K562 (cell line): ENCODE results near the gene DDX60. TPM values are rescaled to one million over a fixed set of nuclear protein-coding genes. Genes with fewer than 3 reads are reported as not detected.

ENCODE experiments used
- ATAC-seq: fragments of 200-7000 bp; cut with Tn5 transposase; 3 replicates; pipeline ENCODE4 v1.9.1; 2020; ENCODE audit warnings: moderate library complexity
- BruUV-seq: library from RNA; stranded (reverse); fragments of 400-500 nt; replicated peaks from 2 replicates; lab custom pipeline; 2021; lab: Mats Ljungman, UMichigan
- CTCF ChIA-PET: fragments of 300-600 bp; formaldehyde crosslinking; extraction: SDS; loops from one replicate; lab custom pipeline; 2021; ENCODE audit warnings: low intra/inter-chr PET ratio; lab: Yijun Ruan, JAX
- POLR2A ChIA-PET: fragments of 300-600, 350-650 bp; sonication (Branson Sonifier 250); formaldehyde crosslinking; extraction: SDS; loops from one replicate; lab custom pipeline; 2021; ENCODE audit warnings: antibody characterized with exemption, inconsistent platforms; lab: Yijun Ruan, JAX
- DNase-seq, 4 experiments: peaks; one replicate each; pipeline versions ENCODE4 v3.0.0 to v3.0.0-alpha.2; 2011 to 2018; ENCODE audit warnings: low spot score in 3 of 4, mixed read lengths in 3 of 4; ENCODE audit errors: extremely low read depth in 1 of 4
- FAIRE-seq: peaks from 2 replicates; lab custom pipeline; 2011; peaks lifted over from hg19 to GRCh38; lab: Jason Lieb, UNC
- H2AFZ ChIP-seq: 2 replicates; pipeline ENCODE4 v1.6.0; 2011; ENCODE audit warnings: low read depth, low read length, control low read depth, inconsistent platforms
- H3K27ac ChIP-seq: fragments of 200-600 bp; 3 replicates; pipeline ENCODE4 v1.8.0; 2011; ENCODE audit warnings: low read depth, mild to moderate bottlenecking, control low read depth, inconsistent platforms, low read length, moderate library complexity, mixed read lengths; ENCODE audit errors: extremely low read depth
- H3K27me3 ChIP-seq, 2 experiments: fragments of 300-600 bp in 1 of 2; 2 replicates in 1 of 2; 3 replicates in 1 of 2; pipeline versions ENCODE4 v1.6.0 to v1.8.0; 2011; ENCODE audit warnings: inconsistent platforms in 2 of 2, low read length in 2 of 2, mild to moderate bottlenecking in 1 of 2, mixed read lengths in 1 of 2, moderate library complexity in 1 of 2; ENCODE audit not compliant: control insufficient read depth in 2 of 2, insufficient read depth in 2 of 2
- H3K36me3 ChIP-seq: fragments of 300-600 bp; 3 replicates; pipeline ENCODE4 v1.8.0; 2011; ENCODE audit warnings: mild to moderate bottlenecking, low read length, inconsistent platforms; ENCODE audit not compliant: control insufficient read depth, insufficient read depth
- H3K4me1 ChIP-seq, 2 experiments: fragments of 200-600 bp in 1 of 2; replicated peaks in 1 of 2; 2 replicates in 1 of 2; 3 replicates in 1 of 2; pipeline versions ENCODE4 v1.5.1 to v1.8.0; 2011; ENCODE audit warnings: inconsistent platforms in 2 of 2, low read length in 2 of 2, mild to moderate bottlenecking in 1 of 2, mixed read lengths in 1 of 2, moderate library complexity in 1 of 2; ENCODE audit not compliant: control insufficient read depth in 2 of 2, insufficient read depth in 2 of 2
- H3K4me2 ChIP-seq: 2 replicates; pipeline ENCODE4 v1.6.1; 2011; ENCODE audit warnings: low read length, control low read depth, inconsistent platforms, mixed read lengths; ENCODE audit not compliant: insufficient read depth
- H3K4me3 ChIP-seq: fragments of 200-600 bp; sonication (generic), shearing (Covaris generic); 2 replicates; pipeline ENCODE4 v1.5.1; 2016; ENCODE audit warnings: control low read depth, inconsistent platforms
- H3K79me2 ChIP-seq: fragments of 200-600 bp; 3 replicates; pipeline ENCODE4 v1.8.0; 2011; ENCODE audit warnings: low read length, inconsistent platforms; ENCODE audit not compliant: control insufficient read depth, insufficient read depth
- H3K9ac ChIP-seq, 2 experiments: 2 replicates each; pipeline versions ENCODE4 v1.6.0 to v1.6.1; 2011; ENCODE audit warnings: low read depth in 2 of 2, low read length in 2 of 2, control low read depth in 1 of 2, inconsistent platforms in 1 of 2, mild to moderate bottlenecking in 1 of 2, mixed read lengths in 1 of 2; ENCODE audit not compliant: insufficient read depth in 1 of 2
- H3K9me1 ChIP-seq: one replicate; pipeline ENCODE4 v1.6.0; 2011; ENCODE audit warnings: inconsistent platforms, mild to moderate bottlenecking, low read length, moderate library complexity; ENCODE audit not compliant: control insufficient read depth, insufficient read depth
- H3K9me3 ChIP-seq: replicated peaks from 2 replicates; pipeline ENCODE4 v1.5.1; 2011; ENCODE audit warnings: low read depth, low read length, inconsistent platforms; ENCODE audit not compliant: control insufficient read depth, insufficient read depth
- H4K20me1 ChIP-seq: replicated peaks from 2 replicates; pipeline ENCODE4 v1.6.1; 2011; ENCODE audit warnings: low read length, inconsistent platforms, mixed read lengths; ENCODE audit not compliant: control insufficient read depth, insufficient read depth
- ATF6 ChIP-seq: sonication (generic); formaldehyde crosslinking; IDR thresholded peaks from 2 replicates; pipeline ENCODE4 v1.4.0; 2020; ENCODE audit warnings: mild to moderate bottlenecking, missing genetic modification reagents
- CBFA2T2 ChIP-seq: fragments of 450-650 bp; conservative IDR thresholded peaks from 2 replicates; pipeline ENCODE4 v1.6.1; 2017; ENCODE audit warnings: mild to moderate bottlenecking
- CREBBP ChIP-seq: IDR thresholded peaks from one replicate; pipeline ENCODE4 v1.6.1; 2012; ENCODE audit warnings: low read depth, mild to moderate bottlenecking, control low read depth, inconsistent platforms, low read length
- FOXA3 ChIP-seq, 2 experiments: fragments of 450-650 bp in 1 of 2; sonication (generic) in 1 of 2; formaldehyde crosslinking; IDR thresholded peaks in 1 of 2; conservative IDR thresholded peaks in 1 of 2; 2 replicates each; pipeline versions ENCODE4 v1.4.0 to v1.8.0; 2020 to 2022; ENCODE audit warnings: mild to moderate bottlenecking in 2 of 2, missing genetic modification reagents in 1 of 2
- GABPA ChIP-seq: fragments of 200-800 bp; sonication (Bioruptor generic); conservative IDR thresholded peaks from 2 replicates; pipeline ENCODE4 v1.6.1; 2016; ENCODE audit warnings: low read depth, missing genetic modification characterization, missing compliant biosample characterization
- KDM2B ChIP-seq: fragments of 250-450 bp; sonication (Bioruptor Pico); IDR thresholded peaks from 2 replicates; pipeline ENCODE4 v1.8.0; 2021; ENCODE audit warnings: mild to moderate bottlenecking, moderate library complexity
- MXD1 ChIP-seq: fragments of 250-450 bp; sonication (Bioruptor Pico); IDR thresholded peaks from 2 replicates; pipeline ENCODE4 v1.8.0; 2021; ENCODE audit warnings: borderline replicate concordance, mild to moderate bottlenecking, moderate library complexity; ENCODE audit not compliant: poor library complexity, severe bottlenecking
- NFE2L1 ChIP-seq: fragments of 450-650 bp; IDR thresholded peaks from 2 replicates; pipeline ENCODE4 v1.6.1; 2016; ENCODE audit warnings: missing genetic modification characterization, low read depth, mild to moderate bottlenecking, missing compliant biosample characterization, moderate library complexity, borderline replicate concordance
- SIN3B ChIP-seq: fragments of 450-650 bp; IDR thresholded peaks from 2 replicates; pipeline ENCODE4 v1.6.1; 2017; ENCODE audit warnings: low read depth, mild to moderate bottlenecking, moderate library complexity
- STAT6 ChIP-seq: sonication (generic); formaldehyde crosslinking; IDR thresholded peaks from 2 replicates; pipeline ENCODE4 v1.8.1; 2023; ENCODE audit warnings: mild to moderate bottlenecking, missing genetic modification reagents
- ZBTB12 ChIP-seq: fragments of 250-450 bp; sonication (Bioruptor Pico); IDR thresholded peaks from 2 replicates; pipeline ENCODE4 v1.4.0; 2020
- ZC3H8 ChIP-seq: fragments of 450-650 bp; IDR thresholded peaks from 2 replicates; pipeline ENCODE4 v1.6.1; 2017
- ZNF175 ChIP-seq: fragments of 200-800 bp; sonication (Bioruptor generic); IDR thresholded peaks from 2 replicates; pipeline ENCODE4 v1.6.1; 2016; ENCODE audit warnings: low read depth, mild to moderate bottlenecking, missing genetic modification characterization, missing compliant biosample characterization
- ZNF408 ChIP-seq: fragments of 250-450 bp; sonication (Bioruptor Pico); IDR thresholded peaks from 2 replicates; pipeline ENCODE4 v1.4.0; 2020; ENCODE audit warnings: low read depth, mild to moderate bottlenecking, moderate library complexity
- ZZZ3 ChIP-seq: fragments of 450-650 bp; IDR thresholded peaks from 2 replicates; pipeline ENCODE4 v1.6.1; 2016; ENCODE audit warnings: antibody characterized with exemption, mild to moderate bottlenecking, moderate library complexity
- WGBS: fragments of 100-300 bp; shearing (Covaris generic); methylation state at CpG from one replicate; pipeline ENCODE4 v1.1.6; 2016; ENCODE audit warnings: low coverage, mixed read lengths; ENCODE audit not compliant: insufficient coverage; ENCODE audit errors: missing lambda C conversion rate; 5-methylcytosine and 5-hydroxymethylcytosine counted together
- in situ Hi-C: fragments of 300-500 bp; cut with MboI; formaldehyde crosslinking; loops from 4 replicates; pipeline ENCODE4 v1.15.0; 2018; ENCODE audit warnings: inconsistent platforms, mixed read lengths
- intact Hi-C: fragments of 100-400 bp; cut with micrococcal nuclease; formaldehyde crosslinking; loops from 2 replicates; pipeline ENCODE4 v1.14.2; 2022
- polyA plus RNA-seq, 8 experiments: library from polyadenylated mRNA; depleted of rRNA in 4 of 8; stranded (reverse) in 5 of 8; unstranded in 3 of 8; fragments of >200 nt; fragmentation: Nextera tagmentation in 2 of 8; fragmentation: Illumina TruSeq in 1 of 8; extraction: Ambion mirVana in 2 of 8; extraction: Trizol in 1 of 8; gene quantifications; 2 replicates each; pipeline versions ENCODE4 v1.2.1 to v1.2.3, GENCODE V29; 2011 to 2014; ENCODE audit warnings: inconsistent platforms in 1 of 8, missing spikeins in 1 of 8
- total RNA-seq, 7 experiments: library from RNA; depleted of rRNA in 6 of 7; stranded (reverse); fragments of >200 nt in 6 of 7; fragmentation: Illumina TruSeq in 2 of 7; extraction: Trizol in 2 of 7; gene quantifications; 2 replicates each; pipeline versions ENCODE4 v1.2.1 to v1.2.3, GENCODE V29; 2011 to 2021; ENCODE audit warnings: low replicate concordance in 1 of 7

Gene DDX60
- total and polyA plus RNA-seq, 9 of the 15 experiments (the other 6 are each of a cell fraction or from before 2014, with no cell fraction given), result 0.06 to 0.25 (median 0.13) TPM

- FAIRE-seq (no peak), DNase-seq (no peak), ATAC-seq (no peak)
- in situ Hi-C loops, result no loop called here
- H3K27me3 ChIP-seq, result no peaks in the 10 kb centered on the region
- no peaks in the 10 kb centered on the region for H3K36me3 ChIP-seq
- no peak overlapping the region for H3K9ac ChIP-seq
- intact Hi-C loops, result no loop called here
- H3K9me1 ChIP-seq, result no peaks in the 10 kb centered on the region
- H3K79me2 ChIP-seq, result no peaks in the 10 kb centered on the region
- CTCF ChIA-PET, result no interaction called here
- no TSS peak for BruUV-seq
- H3K9me3 ChIP-seq, result no peaks in the 10 kb centered on the region
- no peak overlapping the region for H2AFZ ChIP-seq
- POLR2A ChIA-PET, result no interaction called here
- no peak overlapping the region for H3K4me3 ChIP-seq
- no peaks in the 10 kb centered on the region for H3K4me1 ChIP-seq
- H4K20me1 ChIP-seq, result no peaks in the 10 kb centered on the region
- no peak overlapping the region for H3K27ac ChIP-seq
- no peak overlapping the region for H3K4me2 ChIP-seq
- 0% methylated on average over 2 of the region's 2 CpGs for WGBS
- TF ChIP-seq CBFA2T2 (no peak), STAT6 (CRISPR knock-in tag) (no peak), ZNF175 (CRISPR knock-in tag) (no peak), ZZZ3 (no peak), ATF6 (CRISPR knock-in tag) (no peak), MXD1 (CRISPR knock-in tag) (no peak), SIN3B (no peak), GABPA (tag) (no peak), ZC3H8 (no peak), FOXA3 (CRISPR knock-in tag; conservative IDR thresholded peaks at IDR 0.05 in 1 of 2, IDR thresholded peaks at IDR 0.05 in 1 of 2) (no peak), ZBTB12 (CRISPR knock-in tag) (no peak), ZNF408 (CRISPR knock-in tag) (no peak), KDM2B (CRISPR knock-in tag) (no peak), CREBBP (no peak), NFE2L1 (tag) (no peak)
Observed at GRCh38 chr4:168308912-168309311, 9.6 kb downstream of the DDX60 start.
